Uterus (tissue), 4 donors: Measurements from ENCODE around the gene CDKL5. TPM values are rescaled to one million over a fixed set of nuclear protein-coding genes. Genes with fewer than 3 reads are reported as not detected.

ENCODE experiments used
- DNase-seq, 2 donors: peaks; one replicate each; pipeline ENCODE4 v3.0.0-alpha.2; 2019 to 2020
- H3K27ac ChIP-seq, 2 donors: fragments of 200-600 bp; sonication (generic); 1 replicate in 1 of 2; 2 replicates in 1 of 2; pipeline ENCODE4 v1.5.1; 2016 to 2018
- H3K27me3 ChIP-seq, 2 donors: fragments of 200-600 bp; sonication (generic); one replicate each; pipeline ENCODE4 v1.5.1; 2018 to 2019; ENCODE audit warnings: control low read depth in 1 of 2
- H3K36me3 ChIP-seq, 2 donors: fragments of 200-600 bp; sonication (generic); one replicate each; pipeline ENCODE4 v1.5.1; 2019; ENCODE audit warnings: control low read depth in 1 of 2
- H3K4me1 ChIP-seq, 2 donors: fragments of 200-600 bp; sonication (generic); one replicate each; pipeline ENCODE4 v1.5.1; 2018 to 2019; ENCODE audit warnings: control low read depth in 1 of 2
- H3K4me3 ChIP-seq, 2 donors: fragments of 200-600 bp; sonication (generic); 1 replicate in 1 of 2; 2 replicates in 1 of 2; pipeline ENCODE4 v1.5.1; 2018 to 2019; ENCODE audit warnings: mild to moderate bottlenecking in 1 of 2
- H3K9me3 ChIP-seq, 2 donors: fragments of 200-600 bp; sonication (generic); one replicate each; pipeline ENCODE4 v1.5.1; 2019; ENCODE audit warnings: control low read depth in 1 of 2
- CTCF ChIP-seq, 4 experiments: fragments of 200-600 bp in 2 of 4; fragments of 450-650 bp in 2 of 4; sonication (generic) in 2 of 4; IDR thresholded peaks; one replicate each; pipeline ENCODE4 v1.5.1; 2016 to 2019; ENCODE audit warnings: antibody characterized with exemption in 4 of 4, mild to moderate bottlenecking in 2 of 4, moderate library complexity in 1 of 4
- POLR2A ChIP-seq, 2 donors: fragments of 450-650 bp; IDR thresholded peaks; one replicate each; pipeline ENCODE4 v1.6.1; 2016; ENCODE audit warnings: antibody characterized with exemption in 2 of 2, mild to moderate bottlenecking in 1 of 2, moderate library complexity in 1 of 2
- intact Hi-C: fragments of 100-400 bp; cut with DNase I; formaldehyde crosslinking; loops from one replicate; pipeline ENCODE4 v1.15.1; 2023; ENCODE audit warnings: low total_unique reads
- total RNA-seq, 4 donors: library from RNA; depleted of rRNA in 3 of 4; stranded (reverse); fragments of >200 nt in 3 of 4; gene quantifications; one replicate each; pipeline versions ENCODE4 v1.1.0 to v1.2.4, GENCODE V29; 2014 to 2023
- donor health status: DM: yes; HTN: yes; CAD: no.

CDKL5 gene
- total RNA-seq, 4 donors from 2014 or later: 9.7 to 14.5 (median 13.2) TPM

- H3K4me3 ChIP-seq: no peak overlapping the region
- no peaks in the 10 kb centered on the region for H3K36me3 ChIP-seq
- no peak overlapping the region for H3K27ac ChIP-seq
- intact Hi-C loops: no loop called here
- H3K4me1 ChIP-seq: no peaks in the 10 kb centered on the region
- no peak for DNase-seq
- no peaks in the 10 kb centered on the region for H3K9me3 ChIP-seq
- no peaks in the 10 kb centered on the region for H3K27me3 ChIP-seq
- TF ChIP-seq POLR2A (IDR thresholded peaks at IDR 0.05) (no peak), CTCF (IDR thresholded peaks at IDR 0.05) (no peak)
Measured at GRCh38 chrX:18545771-18546170, 120.4 kb downstream of the CDKL5 start.

- DNase-seq: no peak
- intact Hi-C loops: no loop called here
- H3K27me3 ChIP-seq: no peaks in the 10 kb centered on the region
- H3K9me3 ChIP-seq: no peaks in the 10 kb centered on the region
- TF ChIP-seq POLR2A (IDR thresholded peaks at IDR 0.05) (no peak), CTCF (IDR thresholded peaks at IDR 0.05) (no peak)
- no peak overlapping the region for H3K27ac ChIP-seq
- no peaks in the 10 kb centered on the region for H3K4me1 ChIP-seq
- H3K36me3 ChIP-seq: no peaks in the 10 kb centered on the region
- no peak overlapping the region for H3K4me3 ChIP-seq
Measured at GRCh38 chrX:18548996-18549395, 123.6 kb downstream of the CDKL5 start.

GRCh38 chrX:18549643-18550042, 124.2 kb downstream of the CDKL5 start:
- TF ChIP-seq POLR2A (IDR thresholded peaks at IDR 0.05) (no peak), CTCF (IDR thresholded peaks at IDR 0.05) (no peak)
- Histone ChIP-seq H3K27ac (no peak overlapping the region), H3K4me1 (no peaks in the 10 kb centered on the region), H3K36me3 (no peaks in the 10 kb centered on the region), H3K27me3 (no peaks in the 10 kb centered on the region), H3K4me3 (no peak overlapping the region), H3K9me3 (no peaks in the 10 kb centered on the region)
- no peak for DNase-seq
- intact Hi-C loops: no loop called here

GRCh38 chrX:18557879-18558278, 132.5 kb downstream of the CDKL5 start:
- H3K4me1 ChIP-seq: no peaks in the 10 kb centered on the region
- no peaks in the 10 kb centered on the region for H3K27me3 ChIP-seq
- no peak overlapping the region for H3K4me3 ChIP-seq
- no peaks in the 10 kb centered on the region for H3K36me3 ChIP-seq
- H3K27ac ChIP-seq: no peak overlapping the region
- TF ChIP-seq POLR2A (IDR thresholded peaks at IDR 0.05) (no peak), CTCF (IDR thresholded peaks at IDR 0.05) (no peak)
- H3K9me3 ChIP-seq: no peaks in the 10 kb centered on the region
- no peak for DNase-seq
- intact Hi-C loops: no loop called here

GRCh38 chrX:18558799-18559198, 133.4 kb downstream of the CDKL5 start:
- no peak overlapping the region for H3K27ac ChIP-seq
- TF ChIP-seq CTCF (IDR thresholded peaks at IDR 0.05) (no peak), POLR2A (IDR thresholded peaks at IDR 0.05) (no peak)
- intact Hi-C loops: no loop called here
- no peaks in the 10 kb centered on the region for H3K9me3 ChIP-seq
- H3K27me3 ChIP-seq: no peaks in the 10 kb centered on the region
- H3K4me1 ChIP-seq: no peaks in the 10 kb centered on the region
- H3K36me3 ChIP-seq: no peaks in the 10 kb centered on the region
- no peak overlapping the region for H3K4me3 ChIP-seq
- DNase-seq: no peak
